HEK293 (cell line): ENCODE results near the gene NHS.

Experiments
- PRDM1 ChIP-seq: fragments of 450-650 bp; formaldehyde crosslinking; IDR thresholded peaks from 2 replicates; pipeline ENCODE4; 2016; ENCODE audit warnings: missing biosample characterization, missing genetic modification characterization
- SALL2 ChIP-seq: fragments of 450-650 bp; formaldehyde crosslinking; IDR thresholded peaks from 2 replicates; pipeline ENCODE4 v1.5.0; 2017; ENCODE audit warnings: missing biosample characterization, mild to moderate bottlenecking, missing genetic modification characterization, borderline replicate concordance
- ZBTB17 ChIP-seq: fragments of 450-650 bp; formaldehyde crosslinking; IDR thresholded peaks from 2 replicates; pipeline ENCODE4 v1.5.1; 2016; ENCODE audit warnings: missing biosample characterization, missing genetic modification characterization
- ZBTB8A ChIP-seq: fragments of 450-650 bp; formaldehyde crosslinking; IDR thresholded peaks from 2 replicates; pipeline ENCODE4 v1.5.1; 2016; ENCODE audit warnings: missing biosample characterization, missing genetic modification characterization
- ZNF157 ChIP-seq: fragments of 450-650 bp; formaldehyde crosslinking; IDR thresholded peaks from 2 replicates; pipeline ENCODE4 v1.5.1; 2016; ENCODE audit warnings: missing biosample characterization, missing genetic modification characterization
- ZNF19 ChIP-seq: fragments of 450-650 bp; formaldehyde crosslinking; IDR thresholded peaks from 2 replicates; pipeline ENCODE4; 2016; ENCODE audit warnings: missing biosample characterization, missing genetic modification characterization, low read depth
- ZNF26 ChIP-seq: fragments of 450-650 bp; formaldehyde crosslinking; IDR thresholded peaks from 2 replicates; pipeline ENCODE4 v1.5.1; 2016; ENCODE audit warnings: missing biosample characterization, missing genetic modification characterization
- ZNF354C ChIP-seq: fragments of 450-650 bp; formaldehyde crosslinking; IDR thresholded peaks from 2 replicates; pipeline ENCODE4 v1.5.1; 2016; ENCODE audit warnings: missing biosample characterization, missing genetic modification characterization, low read depth, borderline replicate concordance
- ZNF558 ChIP-seq: fragments of 450-650 bp; formaldehyde crosslinking; IDR thresholded peaks from 2 replicates; pipeline ENCODE4 v1.5.1; 2016; ENCODE audit warnings: missing biosample characterization, missing genetic modification characterization
- TF ChIP-seq, protein P1 (sequence below): sonication (generic); formaldehyde crosslinking; IDR thresholded peaks from 2 replicates; pipeline ENCODE4 v1.8.1; 2022; ENCODE audit warnings: mild to moderate bottlenecking, moderate library complexity, missing genetic modification reagents
- TF ChIP-seq, protein P2 (sequence below): IDR thresholded peaks from 2 replicates; pipeline ENCODE4 v1.6.1; 2011; ENCODE audit warnings: mild to moderate bottlenecking, low read depth, low read length, borderline replicate concordance
- TF ChIP-seq, protein P3 (sequence below): fragments of 450-650 bp; formaldehyde crosslinking; IDR thresholded peaks from 2 replicates; pipeline ENCODE4 v1.5.1; 2016; ENCODE audit warnings: missing biosample characterization, missing genetic modification characterization

DNA sequence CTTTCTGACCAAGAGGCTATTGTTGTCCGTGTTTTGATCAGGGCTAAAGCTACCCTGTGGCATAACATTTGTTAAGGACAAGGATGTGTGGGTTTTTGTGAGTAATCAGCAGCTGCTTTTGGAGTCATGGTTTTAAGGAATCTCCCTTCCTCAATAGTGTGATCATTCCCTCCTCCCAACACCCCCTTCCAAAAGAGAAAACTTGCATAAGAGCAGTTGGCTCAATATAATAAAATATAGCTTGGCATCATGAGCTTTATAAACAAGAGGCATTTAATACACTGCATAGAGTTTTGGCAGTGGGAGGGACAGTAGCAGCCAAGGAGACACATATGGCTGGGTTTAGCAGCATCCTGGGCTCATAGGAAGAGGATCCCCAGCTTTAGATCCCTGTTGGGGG lies 84.7 kb downstream of the NHS start:
- TF ChIP-seq SALL2 (tag by site-specific recombination) (no peak), ZNF354C (tag by site-specific recombination) (no peak), ZNF157 (tag by site-specific recombination) (no peak), PRDM1 (tag by site-specific recombination) (no peak), ZNF558 (tag by site-specific recombination) (no peak), ZNF26 (tag by site-specific recombination) (no peak), ZBTB8A (tag by site-specific recombination) (no peak), ZBTB17 (tag by site-specific recombination) (no peak), ZNF19 (tag by site-specific recombination) (no peak)
- TF ChIP-seq, protein P1, sequence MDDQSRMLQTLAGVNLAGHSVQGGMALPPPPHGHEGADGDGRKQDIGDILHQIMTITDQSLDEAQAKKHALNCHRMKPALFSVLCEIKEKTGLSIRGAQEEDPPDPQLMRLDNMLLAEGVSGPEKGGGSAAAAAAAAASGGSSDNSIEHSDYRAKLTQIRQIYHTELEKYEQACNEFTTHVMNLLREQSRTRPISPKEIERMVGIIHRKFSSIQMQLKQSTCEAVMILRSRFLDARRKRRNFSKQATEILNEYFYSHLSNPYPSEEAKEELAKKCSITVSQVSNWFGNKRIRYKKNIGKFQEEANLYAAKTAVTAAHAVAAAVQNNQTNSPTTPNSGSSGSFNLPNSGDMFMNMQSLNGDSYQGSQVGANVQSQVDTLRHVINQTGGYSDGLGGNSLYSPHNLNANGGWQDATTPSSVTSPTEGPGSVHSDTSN (CRISPR knock-in tag), result no peak
- TF ChIP-seq, protein P2, sequence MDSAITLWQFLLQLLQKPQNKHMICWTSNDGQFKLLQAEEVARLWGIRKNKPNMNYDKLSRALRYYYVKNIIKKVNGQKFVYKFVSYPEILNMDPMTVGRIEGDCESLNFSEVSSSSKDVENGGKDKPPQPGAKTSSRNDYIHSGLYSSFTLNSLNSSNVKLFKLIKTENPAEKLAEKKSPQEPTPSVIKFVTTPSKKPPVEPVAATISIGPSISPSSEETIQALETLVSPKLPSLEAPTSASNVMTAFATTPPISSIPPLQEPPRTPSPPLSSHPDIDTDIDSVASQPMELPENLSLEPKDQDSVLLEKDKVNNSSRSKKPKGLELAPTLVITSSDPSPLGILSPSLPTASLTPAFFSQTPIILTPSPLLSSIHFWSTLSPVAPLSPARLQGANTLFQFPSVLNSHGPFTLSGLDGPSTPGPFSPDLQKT, result no peak
- TF ChIP-seq, protein P3, sequence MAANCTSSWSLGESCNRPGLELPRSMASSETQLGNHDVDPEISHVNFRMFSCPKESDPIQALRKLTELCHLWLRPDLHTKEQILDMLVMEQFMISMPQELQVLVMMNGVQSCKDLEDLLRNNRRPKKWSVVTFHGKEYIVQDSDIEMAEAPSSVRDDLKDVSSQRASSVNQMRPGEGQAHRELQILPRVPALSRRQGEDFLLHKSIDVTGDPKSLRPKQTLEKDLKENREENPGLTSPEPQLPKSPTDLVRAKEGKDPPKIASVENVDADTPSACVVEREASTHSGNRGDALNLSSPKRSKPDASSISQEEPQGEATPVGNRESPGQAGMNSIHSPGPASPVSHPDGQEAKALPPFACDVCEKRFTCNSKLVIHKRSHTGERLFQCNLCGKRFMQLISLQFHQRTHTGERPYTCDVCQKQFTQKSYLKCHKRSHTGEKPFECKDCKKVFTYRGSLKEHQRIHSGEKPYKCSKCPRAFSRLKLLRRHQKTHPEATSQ (tag by site-specific recombination), result no peak
